Putamen (tissue), 1 donor: ENCODE data around the gene FAM171A1.
"Not testable (repeated sequence)": the region's sequence is repeated elsewhere in the genome, so short reads cannot be mapped to it uniquely, and the experiment has no call there.

Experiments
- DNase-seq: peaks from one replicate; pipeline ENCODE4 v3.0.0-alpha.2; 2016; ENCODE audit warnings: low spot score

Gene FAM171A1

GRCh38 chr10:15370856-15371701, at the start of gene FAM171A1:
Gene FAM171A1 (minus strand): TSS chr10:15371289. CDS start chr10:15371052, 237 bp downstream.
- peak; percentile 77 for DNase-seq

- no peak for DNase-seq
Measured at GRCh38 chr10:15420858-15421257, 49.8 kb upstream of the FAM171A1 start.

GRCh38 chr10:15419279-15419874, 48.3 kb upstream of the FAM171A1 start:
- DNase-seq = peak; percentile 23

- no peak for DNase-seq
Measured at GRCh38 chr10:15416034-15416433, 44.9 kb upstream of the FAM171A1 start.

GRCh38 chr10:15411010-15411409, 39.9 kb upstream of the FAM171A1 start:
- DNase-seq = no peak

GRCh38 chr10:15409350-15409749, 38.3 kb upstream of the FAM171A1 start:
- not testable (repeated sequence) for DNase-seq

- DNase-seq = no peak
Measured at GRCh38 chr10:15408557-15408956, 37.5 kb upstream of the FAM171A1 start.

- DNase-seq = no peak
Measured at GRCh38 chr10:15405319-15405718, 34.2 kb upstream of the FAM171A1 start.

GRCh38 chr10:15401382-15401781, 30.3 kb upstream of the FAM171A1 start:
- DNase-seq = no peak

GRCh38 chr10:15400461-15400860, 29.4 kb upstream of the FAM171A1 start:
- not testable (repeated sequence) for DNase-seq

- no peak for DNase-seq
Measured at GRCh38 chr10:15399060-15399661, 28.1 kb upstream of the FAM171A1 start.

GRCh38 chr10:15395935-15396334, 24.8 kb upstream of the FAM171A1 start:
- no peak for DNase-seq

- DNase-seq = no peak
Measured at GRCh38 chr10:15393139-15393825, 22.2 kb upstream of the FAM171A1 start.

GRCh38 chr10:15391491-15391890, 20.4 kb upstream of the FAM171A1 start:
- no peak for DNase-seq

- not testable (repeated sequence) for DNase-seq
Measured at GRCh38 chr10:15388172-15388571, 17.1 kb upstream of the FAM171A1 start.

- no peak for DNase-seq
Measured at GRCh38 chr10:15387021-15387420, 15.9 kb upstream of the FAM171A1 start.

- DNase-seq = no peak
Measured at GRCh38 chr10:15385552-15386455, 14.7 kb upstream of the FAM171A1 start.

GRCh38 chr10:15381420-15381819, 10.3 kb upstream of the FAM171A1 start:
- DNase-seq = no peak

GRCh38 chr10:15379078-15379477, 8.0 kb upstream of the FAM171A1 start:
- no peak for DNase-seq

GRCh38 chr10:15378569-15378968, 7.5 kb upstream of the FAM171A1 start:
- DNase-seq = no peak

- no peak for DNase-seq
Measured at GRCh38 chr10:15374566-15374965, 3.5 kb upstream of the FAM171A1 start.
